SK-MEL-5 (cell line): ENCODE results near the gene CFAP74. TPM values are rescaled to one million over a fixed set of nuclear protein-coding genes. Genes with fewer than 3 reads are reported as not detected.

ENCODE experiments used
- DNase-seq: peaks from one replicate; pipeline ENCODE4 v3.0.0-alpha.2; 2016; ENCODE audit warnings: low read depth, low spot score
- in situ Hi-C: cut with HindIII; loops from 2 replicates; pipeline ENCODE4 v1.10.0; 2016; ENCODE audit warnings: low sequenced_read_pairs, high pct_unique_total_duplicates, low pct_unique_long_range_greater_than_20kb
- polyA plus RNA-seq, 2 experiments: library from polyadenylated mRNA; depleted of rRNA; stranded (reverse); fragments of >200 nt; gene quantifications; 2 replicates each; pipeline ENCODE4 v1.2.3, GENCODE V29; 2015
- total RNA-seq: library from RNA; depleted of rRNA; stranded (reverse); fragments of >200 nt; shearing (Covaris generic); gene quantifications from 2 replicates; pipeline ENCODE4 v1.2.3, GENCODE V29; 2014; rRNA removed

The CFAP74 gene
- total RNA-seq: not detected in 2 replicates
- not detected in 2 replicates for polyA plus RNA-seq (2015; cell fraction: cytosol; rRNA removed)
- polyA plus RNA-seq (2015; cell fraction: nucleus; rRNA removed): not detected in 2 replicates

- no peak for DNase-seq
Observed at GRCh38 chr1:2003541-2004131, at the start of gene CFAP74. CFAP74 (minus strand) TSS chr1:2003786; CDS start chr1:1990956, 12,830 bp downstream.

GRCh38 chr1:2053217-2053616, 49.6 kb upstream of the CFAP74 start:
- in situ Hi-C loops: no loop called here
- no peak for DNase-seq

More at GRCh38 chr1:2003541-2004131, at the start of gene CFAP74:
- in situ Hi-C loops: no loop called here

GRCh38 chr1:2052756-2053155, 49.2 kb upstream of the CFAP74 start:
- no peak for DNase-seq
- in situ Hi-C loops: no loop called here

GRCh38 chr1:2052054-2052679, 48.6 kb upstream of the CFAP74 start:
- in situ Hi-C loops: no loop called here
- no peak for DNase-seq

GRCh38 chr1:2050793-2051682, 47.5 kb upstream of the CFAP74 start:
- in situ Hi-C loops: no loop called here
- no peak for DNase-seq

- no peak for DNase-seq
- in situ Hi-C loops: no loop called here
Observed at GRCh38 chr1:2050461-2050792, 46.8 kb upstream of the CFAP74 start.

- peak; percentile 85 for DNase-seq
- in situ Hi-C loops: no loop called here
Observed at GRCh38 chr1:2049718-2050431, 46.3 kb upstream of the CFAP74 start, which contains the start of gene PRKCZ. PRKCZ (plus strand) TSS chr1:2050411; CDS start chr1:2050631, 220 bp downstream.

GRCh38 chr1:2049225-2049717, 45.7 kb upstream of the CFAP74 start:
- in situ Hi-C loops: no loop called here
- peak; percentile 55 for DNase-seq

GRCh38 chr1:2047749-2048729, 44.5 kb upstream of the CFAP74 start:
- in situ Hi-C loops: no loop called here
- DNase-seq: no peak

- in situ Hi-C loops: no loop called here
- no peak for DNase-seq
Observed at GRCh38 chr1:2046953-2047748, 43.6 kb upstream of the CFAP74 start.

- in situ Hi-C loops: no loop called here
- peak; percentile 60 for DNase-seq
Observed at GRCh38 chr1:2046174-2046917, 42.8 kb upstream of the CFAP74 start.

- DNase-seq: no peak
- in situ Hi-C loops: no loop called here
Observed at GRCh38 chr1:2045468-2046173, 42.0 kb upstream of the CFAP74 start.

- peak; percentile 52 for DNase-seq
- in situ Hi-C loops: no loop called here
Observed at GRCh38 chr1:2044510-2045319, 41.1 kb upstream of the CFAP74 start.

- in situ Hi-C loops: no loop called here
- no peak for DNase-seq
Observed at GRCh38 chr1:2043886-2044285, 40.3 kb upstream of the CFAP74 start.
